PC-9 (cell line): ENCODE data around the gene ZNF630.

Experiments
- EZH2 ChIP-seq: fragments of 200-600 bp; sonication (generic); IDR thresholded peaks from 2 replicates; pipeline ENCODE4 v1.8.0; 2017; ENCODE audit warnings: antibody characterized with exemption, low read depth
- TF ChIP-seq, protein P1 (sequence below): fragments of 200-600 bp; sonication (generic); conservative IDR thresholded peaks from 2 replicates; pipeline ENCODE4 v1.6.1; 2017; ENCODE audit warnings: mixed run types, antibody characterized with exemption, mild to moderate bottlenecking, moderate library complexity

DNA sequence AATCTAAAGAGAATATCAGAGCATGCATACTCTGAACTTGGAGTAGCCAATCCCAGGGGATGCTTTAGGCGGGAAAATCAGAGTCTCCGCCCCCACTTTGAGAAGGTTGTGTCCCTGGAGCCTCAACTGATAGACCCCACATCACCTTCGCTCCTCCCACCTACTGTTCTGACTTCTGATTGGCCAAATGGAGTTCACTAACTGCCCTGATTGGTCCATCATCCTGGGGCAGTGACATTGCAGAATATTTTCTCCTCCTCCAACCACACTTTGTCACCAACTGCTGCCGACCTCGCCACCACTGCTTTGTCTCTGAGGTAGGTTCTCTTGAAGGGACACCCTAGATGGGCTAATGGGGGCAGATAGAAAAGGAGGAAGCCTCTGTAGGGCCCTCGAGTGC, 36.3 kb upstream of the ZNF630 start:
- TF ChIP-seq, protein P1, sequence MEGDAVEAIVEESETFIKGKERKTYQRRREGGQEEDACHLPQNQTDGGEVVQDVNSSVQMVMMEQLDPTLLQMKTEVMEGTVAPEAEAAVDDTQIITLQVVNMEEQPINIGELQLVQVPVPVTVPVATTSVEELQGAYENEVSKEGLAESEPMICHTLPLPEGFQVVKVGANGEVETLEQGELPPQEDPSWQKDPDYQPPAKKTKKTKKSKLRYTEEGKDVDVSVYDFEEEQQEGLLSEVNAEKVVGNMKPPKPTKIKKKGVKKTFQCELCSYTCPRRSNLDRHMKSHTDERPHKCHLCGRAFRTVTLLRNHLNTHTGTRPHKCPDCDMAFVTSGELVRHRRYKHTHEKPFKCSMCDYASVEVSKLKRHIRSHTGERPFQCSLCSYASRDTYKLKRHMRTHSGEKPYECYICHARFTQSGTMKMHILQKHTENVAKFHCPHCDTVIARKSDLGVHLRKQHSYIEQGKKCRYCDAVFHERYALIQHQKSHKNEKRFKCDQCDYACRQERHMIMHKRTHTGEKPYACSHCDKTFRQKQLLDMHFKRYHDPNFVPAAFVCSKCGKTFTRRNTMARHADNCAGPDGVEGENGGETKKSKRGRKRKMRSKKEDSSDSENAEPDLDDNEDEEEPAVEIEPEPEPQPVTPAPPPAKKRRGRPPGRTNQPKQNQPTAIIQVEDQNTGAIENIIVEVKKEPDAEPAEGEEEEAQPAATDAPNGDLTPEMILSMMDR, result no peak
- TF ChIP-seq EZH2, result no peak
